T-cell (primary cell): ENCODE data around the gene CARMIL1. TPM values are rescaled to one million over a fixed set of nuclear protein-coding genes. Genes with fewer than 3 reads are reported as not detected.

ENCODE experiments used
- ATAC-seq, 4 experiments: fragments of 200-7000 bp in 3 of 4; fragments of 150-1000 bp in 1 of 4; cut with Tn5 transposase; replicated peaks in 1 of 4; 1 replicate in 3 of 4; 2 replicates in 1 of 4; pipeline ENCODE4 v1.10.0; 2021; ENCODE audit warnings: moderate library complexity in 3 of 4, mild to moderate bottlenecking in 2 of 4, moderate number of reproducible peaks in 1 of 4
- CTCF ChIA-PET, 2 donors: fragments of 300-600 bp; sonication (Branson Sonifier 250); formaldehyde crosslinking; loops; one replicate each; lab custom pipeline; 2022; ENCODE audit warnings: antibody characterized with exemption in 2 of 2; lab: Charles Lee
- POLR2A ChIA-PET, 2 donors: fragments of 300-600 bp; sonication (Branson Sonifier 250); formaldehyde crosslinking; loops; one replicate each; lab custom pipeline; 2022; ENCODE audit warnings: antibody characterized with exemption in 2 of 2; lab: Charles Lee
- DNase-seq, 35 experiments: peaks; one replicate each; pipeline versions ENCODE4 v3.0.0 to v3.0.0-alpha.2; 2013 to 2023
- H3K27ac ChIP-seq: one replicate; pipeline ENCODE4 v1.5.1; 2013; ENCODE audit warnings: low read length
- H3K27me3 ChIP-seq, 2 experiments: replicated peaks in 1 of 2; 1 replicate in 1 of 2; 2 replicates in 1 of 2; pipeline versions ENCODE4 v1.6.1 to v1.7.0; 2013; ENCODE audit warnings: low read length in 1 of 2, mixed read lengths in 1 of 2; ENCODE audit not compliant: control insufficient read depth in 2 of 2, insufficient read depth in 2 of 2; ENCODE audit errors: extremely low read depth in 1 of 2
- H3K36me3 ChIP-seq, 2 donors: 1 replicate in 1 of 2; 2 replicates in 1 of 2; pipeline versions ENCODE4 v1.6.1 to v1.7.0; 2013; ENCODE audit warnings: low read length in 1 of 2; ENCODE audit not compliant: control insufficient read depth in 2 of 2, insufficient read depth in 1 of 2; ENCODE audit errors: extremely low read depth in 1 of 2
- H3K4me1 ChIP-seq, 2 experiments: 1 replicate in 1 of 2; 2 replicates in 1 of 2; pipeline versions ENCODE4 v1.6.1 to v1.7.0; 2013; ENCODE audit warnings: low read length in 2 of 2, mixed read lengths in 1 of 2; ENCODE audit not compliant: insufficient read depth in 2 of 2, control insufficient read depth in 1 of 2; ENCODE audit errors: extremely low read depth in 1 of 2
- H3K4me3 ChIP-seq, 2 donors: 1 replicate in 1 of 2; 2 replicates in 1 of 2; pipeline versions ENCODE4 v1.5.1 to v1.7.0; 2013; ENCODE audit warnings: mild to moderate bottlenecking in 2 of 2, low read length in 1 of 2, moderate library complexity in 1 of 2; ENCODE audit not compliant: control insufficient read depth in 1 of 2; ENCODE audit errors: extremely low read depth in 1 of 2
- H3K9me3 ChIP-seq: 2 replicates; pipeline ENCODE4 v1.7.0; 2013
- H3K27ac Mint-ChIP-seq, 2 donors: one replicate each; pipeline ENCODE4 v1.8.0; 2020 to 2021; ENCODE audit warnings: mild to moderate bottlenecking in 2 of 2, mixed read lengths in 2 of 2
- H3K27me3 Mint-ChIP-seq, 2 donors: one replicate each; pipeline ENCODE4 v1.8.0; 2021 to 2022; ENCODE audit warnings: mixed read lengths in 2 of 2
- H3K36me3 Mint-ChIP-seq: one replicate; pipeline ENCODE4 v1.8.0; 2021; ENCODE audit warnings: mixed read lengths
- H3K4me1 Mint-ChIP-seq, 3 donors: one replicate each; pipeline ENCODE4 v1.8.0; 2020 to 2022; ENCODE audit warnings: mixed read lengths in 3 of 3, mild to moderate bottlenecking in 1 of 3
- H3K4me3 Mint-ChIP-seq, 3 donors: one replicate each; pipeline ENCODE4 v1.8.0; 2020 to 2022; ENCODE audit warnings: mild to moderate bottlenecking in 3 of 3, mixed read lengths in 3 of 3, moderate library complexity in 3 of 3
- H3K9me3 Mint-ChIP-seq, 3 donors: one replicate each; pipeline ENCODE4 v1.8.0; 2020 to 2022; ENCODE audit warnings: mixed read lengths in 3 of 3
- WGBS: methylation state at CpG from one replicate; pipeline ENCODE4 v1.1.5; 2013; ENCODE audit warnings: missing lambda C conversion rate; ENCODE audit not compliant: insufficient coverage; 5-methylcytosine and 5-hydroxymethylcytosine counted together
- total RNA-seq, 35 experiments: library from RNA in 6 of 35; stranded (reverse) in 6 of 35; fragments of 120-200 nt in 1 of 35; gene quantifications; one replicate each; pipeline versions ENCODE4 v1.2.1 to v1.2.4 and lab custom pipeline; 2013 to 2026

Gene CARMIL1
- total RNA-seq, 5 donors from 2014 or later (not counting 1 experiment from before 2014, with no cell fraction given): 4.0 to 11.6 (median 6.1) TPM

DNA sequence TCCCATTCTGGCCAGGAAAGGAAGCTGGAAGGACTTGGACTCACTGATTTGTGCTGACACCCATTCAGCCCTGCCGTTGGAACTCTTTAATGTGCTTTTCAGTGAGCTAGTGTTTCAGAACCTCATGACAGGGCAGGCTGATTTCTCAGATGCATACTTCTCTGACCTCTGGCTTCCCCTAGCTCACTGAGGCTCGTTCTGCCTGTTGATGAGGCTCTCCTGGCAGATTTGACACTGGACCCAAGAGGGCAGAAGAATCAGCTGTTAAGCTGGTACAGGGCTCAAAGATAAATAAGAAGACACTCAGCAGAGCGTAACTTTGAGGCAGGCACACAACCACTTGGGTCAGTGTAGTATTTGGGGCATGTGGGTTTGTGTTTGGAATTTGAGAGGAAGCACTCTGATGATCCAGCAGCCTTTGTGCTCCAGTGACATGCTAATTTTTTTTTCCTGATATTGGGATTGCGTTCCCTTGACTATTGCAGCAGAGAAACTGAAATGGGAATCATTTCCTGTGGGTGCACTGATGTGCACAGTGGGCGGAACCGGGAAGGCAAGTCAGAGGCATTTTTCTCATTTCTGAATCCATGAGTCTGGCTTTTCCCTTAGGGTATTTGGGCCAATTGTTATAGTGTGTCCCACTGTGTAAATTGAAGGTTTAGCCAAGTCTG, 80.2 kb downstream of the CARMIL1 start:
- 88% methylated on average over 5 of the region's 6 CpGs for WGBS
- ChIA-PET POLR2A (interaction anchor here in 1 of 2 donors (0.6 kb wide), 1 partner anchor 37 kb away, joined by 8 read pairs; no protein-coding TSS in a partner anchor), CTCF (interaction anchor here (0.6 to 1.2 kb wide), 2 partner anchors 11 to 60 kb away, joined by 3 to 5 read pairs; no protein-coding TSS in a partner anchor)
- no peak overlapping the region for H3K27ac Mint-ChIP-seq
- no peaks in the 10 kb centered on the region for H3K36me3 Mint-ChIP-seq
- H3K27me3 ChIP-seq: no peaks in the 10 kb centered on the region
- H3K36me3 ChIP-seq: peaks cover 0 to 2% of the 10 kb centered on the region in 2 donors
- H3K4me3 ChIP-seq: no peak overlapping the region
- H3K9me3 Mint-ChIP-seq: no peaks in the 10 kb centered on the region
- H3K4me1 Mint-ChIP-seq: peaks cover 6 to 10% (median 7%) of the 10 kb centered on the region in 3 donors
- DNase-seq (no peak), ATAC-seq (no peak)
- H3K4me3 Mint-ChIP-seq: no peak overlapping the region
- no peaks in the 10 kb centered on the region for H3K9me3 ChIP-seq
- no peaks in the 10 kb centered on the region for H3K27me3 Mint-ChIP-seq
- no peaks in the 10 kb centered on the region for H3K4me1 ChIP-seq
- no peak overlapping the region for H3K27ac ChIP-seq

DNA sequence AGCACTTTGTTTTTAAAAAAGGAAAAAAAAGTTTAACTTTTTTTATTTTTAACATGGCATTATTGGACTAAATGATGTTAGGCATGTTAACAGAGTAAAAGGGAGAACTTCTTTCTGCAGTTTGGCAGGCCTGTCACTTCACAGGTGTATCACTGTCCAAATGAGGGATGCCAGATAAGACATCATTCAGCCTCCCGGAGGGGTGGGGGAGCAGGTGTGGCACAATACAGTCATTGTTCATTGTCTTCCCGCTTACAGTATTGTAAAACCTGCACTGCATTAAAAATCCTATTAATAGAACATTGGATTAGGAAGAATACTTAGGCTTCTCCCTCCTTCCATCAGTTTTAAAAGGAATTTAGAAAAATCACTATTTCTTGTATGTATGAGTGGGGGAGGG, 80.7 kb downstream of the CARMIL1 start:
- Mint-ChIP-seq H3K4me1 (peaks cover 6 to 10% (median 7%) of the 10 kb centered on the region in 3 donors), H3K9me3 (no peaks in the 10 kb centered on the region), H3K4me3 (no peak overlapping the region), H3K36me3 (no peaks in the 10 kb centered on the region), H3K27me3 (no peaks in the 10 kb centered on the region), H3K27ac (no peak overlapping the region)
- H3K27ac ChIP-seq: no peak overlapping the region
- no peak overlapping the region for H3K4me3 ChIP-seq
- H3K4me1 ChIP-seq: no peaks in the 10 kb centered on the region
- H3K36me3 ChIP-seq: no peaks in the 10 kb centered on the region
- ChIA-PET CTCF (no interaction called here), POLR2A (no interaction called here)
- no peak for ATAC-seq
- WGBS: no CpG with 5 or more reads among the region's 2 CpGs
- no peaks in the 10 kb centered on the region for H3K27me3 ChIP-seq
- DNase-seq: no peak
- no peaks in the 10 kb centered on the region for H3K9me3 ChIP-seq

DNA sequence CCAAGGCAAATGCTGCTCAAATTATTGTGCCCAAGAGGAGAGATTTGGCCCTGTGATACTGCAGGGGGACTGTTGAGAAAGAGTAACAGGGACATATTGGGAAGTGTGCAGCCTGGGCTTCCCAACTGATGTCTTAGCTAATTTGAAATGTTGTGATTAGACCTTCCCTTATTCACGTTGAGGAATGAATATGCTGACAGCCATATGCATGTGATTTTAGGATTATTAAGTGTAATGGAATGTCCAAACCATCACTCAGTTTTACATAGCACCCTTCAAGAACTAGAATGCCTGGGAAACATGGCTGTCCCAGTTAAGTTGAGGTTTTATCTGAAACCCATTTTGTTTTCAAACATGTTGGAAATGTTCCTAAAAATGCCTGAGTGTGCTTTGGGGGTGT, 81.4 kb downstream of the CARMIL1 start:
- H3K36me3 ChIP-seq: no peaks in the 10 kb centered on the region
- no peak overlapping the region for H3K4me3 ChIP-seq
- no peak overlapping the region for H3K27ac Mint-ChIP-seq
- no peak for ATAC-seq
- no peaks in the 10 kb centered on the region for H3K9me3 Mint-ChIP-seq
- peaks cover 3 to 4% of the 10 kb centered on the region in 2 experiments for H3K4me1 ChIP-seq
- H3K9me3 ChIP-seq: no peaks in the 10 kb centered on the region
- POLR2A ChIA-PET: no interaction called here
- H3K27ac ChIP-seq: no peak overlapping the region
- H3K27me3 Mint-ChIP-seq: no peaks in the 10 kb centered on the region
- peaks cover 7 to 14% (median 11%) of the 10 kb centered on the region in 3 donors for H3K4me1 Mint-ChIP-seq
- no CpG with 5 or more reads among the region's 1 CpG for WGBS
- H3K4me3 Mint-ChIP-seq: no peak overlapping the region
- DNase-seq: no peak
- H3K36me3 Mint-ChIP-seq: no peaks in the 10 kb centered on the region
- CTCF ChIA-PET: interaction anchor here in 1 of 2 donors (0.6 kb wide), 1 partner anchor 125 kb away, joined by 3 read pairs; no protein-coding TSS in a partner anchor
- H3K27me3 ChIP-seq: no peaks in the 10 kb centered on the region

DNA sequence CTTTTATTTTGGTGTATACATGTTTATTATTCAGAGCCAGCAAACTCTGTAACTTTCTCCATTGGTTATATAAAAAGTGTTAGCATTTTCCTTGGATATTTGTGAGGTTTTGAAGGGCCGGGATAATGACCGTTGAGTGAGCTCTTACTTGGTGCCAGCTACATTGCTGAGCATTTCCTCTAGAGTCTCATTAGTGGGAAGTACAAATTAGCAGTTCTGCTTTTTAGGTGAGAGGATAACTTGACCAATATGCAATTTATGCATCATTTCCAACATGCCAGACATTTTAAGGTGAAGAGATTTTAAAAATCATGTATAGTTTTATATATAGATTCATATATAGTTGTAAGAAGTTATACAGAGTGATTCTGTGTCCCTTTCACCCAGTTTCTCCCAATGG, 84.3 kb downstream of the CARMIL1 start:
- Mint-ChIP-seq H3K9me3 (no peaks in the 10 kb centered on the region), H3K36me3 (no peaks in the 10 kb centered on the region), H3K27ac (no peak overlapping the region), H3K4me3 (no peak overlapping the region), H3K4me1 (peaks cover 28 to 42% (median 39%) of the 10 kb centered on the region in 3 donors), H3K27me3 (no peaks in the 10 kb centered on the region)
- H3K27ac ChIP-seq: no peak overlapping the region
- ChIA-PET POLR2A (no interaction called here), CTCF (no interaction called here)
- no peaks in the 10 kb centered on the region for H3K9me3 ChIP-seq
- DNase-seq (no peak), ATAC-seq (no peak)
- H3K4me1 ChIP-seq: peaks cover 20 to 28% of the 10 kb centered on the region in 2 experiments
- WGBS: no CpG with 5 or more reads among the region's 2 CpGs
- no peaks in the 10 kb centered on the region for H3K27me3 ChIP-seq
- H3K36me3 ChIP-seq: no peaks in the 10 kb centered on the region
- no peak overlapping the region for H3K4me3 ChIP-seq

DNA sequence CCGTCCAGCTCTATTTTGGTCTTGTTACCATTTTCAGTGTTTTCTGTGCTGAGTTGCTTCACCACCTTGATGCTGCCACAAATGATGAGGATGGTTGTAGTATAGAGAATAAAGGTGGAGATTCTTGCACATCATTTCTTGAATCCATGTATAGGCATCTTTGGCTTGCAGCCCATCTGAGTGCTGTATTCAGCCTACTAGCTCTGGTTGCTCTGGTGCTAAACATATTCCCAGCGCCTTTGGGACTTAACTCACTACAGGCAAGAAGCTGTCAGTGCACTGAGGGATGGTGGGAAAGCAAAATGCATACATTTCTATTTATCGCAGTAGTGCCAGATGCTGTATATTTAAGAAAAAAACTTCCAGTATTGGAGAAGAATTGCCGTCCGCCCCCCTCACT, 86.0 kb downstream of the CARMIL1 start:
- Mint-ChIP-seq H3K4me1 (peaks cover 45 to 55% (median 51%) of the 10 kb centered on the region in 3 donors), H3K36me3 (no peaks in the 10 kb centered on the region), H3K27ac (peak overlapping the region; percentile 62 to 98), H3K27me3 (no peaks in the 10 kb centered on the region), H3K4me3 (no peak overlapping the region), H3K9me3 (no peaks in the 10 kb centered on the region)
- ATAC-seq: no peak
- no peaks in the 10 kb centered on the region for H3K27me3 ChIP-seq
- ChIA-PET POLR2A (interaction anchor here in 1 of 2 donors (0.7 kb wide), 2 partner anchors 12 to 374 kb away, joined by 3 to 4 read pairs; no protein-coding TSS in a partner anchor), CTCF (interaction anchor here in 1 of 2 donors (1.0 to 1.3 kb wide), 3 partner anchors 11 to 100 kb away, joined by 3 to 4 read pairs (median 3); no protein-coding TSS in a partner anchor)
- 100% methylated on average over 1 of the region's 5 CpGs for WGBS
- no peak overlapping the region for H3K27ac ChIP-seq
- H3K9me3 ChIP-seq: no peaks in the 10 kb centered on the region
- H3K4me1 ChIP-seq: peaks cover 30 to 45% of the 10 kb centered on the region in 2 experiments
- no peaks in the 10 kb centered on the region for H3K36me3 ChIP-seq
- DNase-seq: no peak
- no peak overlapping the region for H3K4me3 ChIP-seq

DNA sequence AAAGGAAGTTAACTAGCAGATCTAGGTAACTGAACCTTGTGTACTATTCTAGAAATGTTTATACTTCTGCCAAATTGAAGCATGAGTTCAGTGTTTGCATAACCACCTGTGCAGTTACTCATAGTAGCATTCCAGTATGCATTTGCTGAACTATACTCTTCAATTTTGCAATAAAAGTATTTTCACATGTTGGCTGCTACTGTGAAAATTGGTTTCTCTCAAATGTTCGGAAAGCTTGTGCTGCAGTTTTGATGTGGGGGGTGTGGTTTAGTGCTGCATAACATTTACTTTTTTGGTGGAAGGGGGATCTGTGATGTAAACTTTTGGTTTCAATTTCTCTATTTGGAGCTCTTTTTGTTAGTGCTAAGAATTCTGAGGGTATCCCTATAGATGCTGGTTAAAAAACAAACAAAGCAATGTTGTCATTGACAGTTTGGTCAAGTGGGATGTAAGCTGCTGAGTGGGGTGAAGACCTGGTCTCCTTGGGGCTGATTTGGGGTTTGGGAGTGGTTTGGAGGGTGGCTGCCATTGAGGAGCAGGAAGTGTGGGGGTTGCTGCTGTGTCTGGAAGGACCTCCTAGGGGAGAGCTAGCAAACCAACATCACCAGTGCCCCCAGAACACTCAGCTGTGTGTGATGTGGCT, 87.8 kb downstream of the CARMIL1 start:
- no peaks in the 10 kb centered on the region for H3K36me3 Mint-ChIP-seq
- peak; percentile 65 to 78 (median 70) for ATAC-seq
- H3K27ac ChIP-seq: peak overlapping the region; percentile 85
- no peaks in the 10 kb centered on the region for H3K27me3 Mint-ChIP-seq
- peak overlapping the region; percentile 72 to 88 (median 83) for H3K4me3 Mint-ChIP-seq
- no peaks in the 10 kb centered on the region for H3K36me3 ChIP-seq
- CTCF ChIA-PET: interaction anchor here (0.6 to 1.2 kb wide), 6 partner anchors 15 to 123 kb away, joined by 3 to 4 read pairs (median 3); partner anchors contain the start of gene CARMIL1 (in 1 of the 2)
- peaks cover 63 to 69% (median 65%) of the 10 kb centered on the region in 3 donors for H3K4me1 Mint-ChIP-seq
- no peaks in the 10 kb centered on the region for H3K9me3 ChIP-seq
- H3K4me1 ChIP-seq: peaks cover 30 to 48% of the 10 kb centered on the region in 2 experiments
- 0% methylated on average over 1 of the region's 1 CpG for WGBS
- H3K27ac Mint-ChIP-seq: peak overlapping the region; percentile 98
- no peaks in the 10 kb centered on the region for H3K9me3 Mint-ChIP-seq
- no peaks in the 10 kb centered on the region for H3K27me3 ChIP-seq
- POLR2A ChIA-PET: interaction anchor here in 1 of 2 donors (0.7 to 0.9 kb wide), 3 partner anchors 37 to 75 kb away, joined by 3 to 4 read pairs (median 3); no protein-coding TSS in a partner anchor
- DNase-seq: peak; percentile 10 to 73 (median 36)
- H3K4me3 ChIP-seq: peak overlapping the region; percentile 39 to 61
